Body of pancreas (tissue), 4 donors: ENCODE results near the gene SNRNP25.

ENCODE experiments used
- CTCF ChIP-seq, 7 experiments: fragments of 450-650 bp in 4 of 7; fragments of 200-600 bp in 3 of 7; sonication (generic) in 3 of 7; IDR thresholded peaks; one replicate each; pipeline ENCODE4 v1.5.1; 2016 to 2019; ENCODE audit warnings: antibody characterized with exemption in 7 of 7
- POLR2A ChIP-seq, 3 donors: fragments of 450-650 bp; IDR thresholded peaks; one replicate each; pipeline ENCODE4 v1.6.1; 2016; ENCODE audit warnings: antibody characterized with exemption in 3 of 3, mild to moderate bottlenecking in 2 of 3

DNA sequence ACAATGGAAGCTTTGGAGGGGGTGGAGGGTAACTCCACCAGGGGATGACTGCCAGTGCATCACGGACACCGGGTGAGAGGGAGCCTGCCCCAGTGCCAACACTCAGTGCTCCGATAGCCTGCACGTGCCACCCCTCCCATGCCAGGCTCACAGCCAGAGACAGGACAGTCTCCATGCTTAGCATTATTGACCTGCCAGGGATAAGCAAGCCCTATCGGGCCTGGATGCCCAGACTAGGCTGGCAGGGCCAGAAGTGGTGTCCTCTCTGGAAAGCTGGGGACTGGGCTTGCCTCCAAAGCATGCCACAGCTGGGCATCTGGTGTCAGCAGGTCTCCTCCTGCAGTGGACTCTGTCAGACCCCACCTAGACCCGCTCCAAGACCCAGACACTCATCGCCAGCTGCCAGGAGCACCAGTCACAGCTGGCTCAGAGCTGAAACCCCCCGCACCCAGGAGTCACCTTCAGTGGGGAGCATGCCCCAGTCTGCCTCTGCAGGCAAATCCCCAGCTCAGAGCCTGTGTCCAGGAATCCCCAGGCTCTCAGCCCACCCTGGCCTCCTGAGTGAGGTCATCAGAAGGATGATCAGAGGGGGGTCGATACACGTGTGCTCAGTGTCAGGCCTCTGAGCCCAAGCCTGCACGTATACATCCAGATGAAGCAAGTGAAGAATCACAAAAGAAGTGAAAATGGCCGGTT lies 20.6 kb downstream of the SNRNP25 start:
- no peak for TF ChIP-seq CTCF (IDR thresholded peaks at IDR 0.05)
- no peak for TF ChIP-seq POLR2A (IDR thresholded peaks at IDR 0.05)
